AG04450 (cell line): ENCODE measurements around the gene CBFB. TPM values are rescaled to one million over a fixed set of nuclear protein-coding genes. Genes with fewer than 3 reads are reported as not detected.
A peak's percentile ranks its signal among the peaks of the same experiment; 100 is the strongest.

ENCODE experiments used
- CTCF ChIA-PET: fragments of 300-600, 350-600 bp; formaldehyde crosslinking; extraction: SDS; loops from one replicate; lab custom pipeline; 2022; ENCODE audit warnings: antibody characterized with exemption, inconsistent platforms; lab: Charles Lee
- POLR2A ChIA-PET: fragments of 350-600 bp; formaldehyde crosslinking; extraction: SDS; loops from one replicate; lab custom pipeline; 2021; ENCODE audit warnings: antibody characterized with exemption, inconsistent platforms; lab: Yijun Ruan, JAX
- DNase-seq: peaks from one replicate; pipeline ENCODE4 v3.0.0-alpha.2; 2011; ENCODE audit warnings: low read depth, low spot score
- H3K27ac ChIP-seq: one replicate; pipeline ENCODE4 v1.5.1; 2012; ENCODE audit warnings: low read depth, low read length, control low read depth
- H3K27me3 ChIP-seq: one replicate; pipeline ENCODE4 v1.6.0; 2012; ENCODE audit warnings: low read length; ENCODE audit not compliant: control insufficient read depth, insufficient read depth
- H3K4me3 ChIP-seq: 2 replicates; pipeline ENCODE4 v1.5.1; 2011; ENCODE audit warnings: mild to moderate bottlenecking, low read depth, low read length, control low read depth
- H3K9me3 ChIP-seq: 2 replicates; pipeline ENCODE4 v1.5.1; 2012; ENCODE audit warnings: low read length; ENCODE audit not compliant: control insufficient read depth, insufficient read depth
- polyA plus RNA-seq: library from polyadenylated mRNA; depleted of rRNA; stranded (reverse); fragments of >200 nt; gene quantifications from 2 replicates; pipeline ENCODE4 v1.2.3, GENCODE V29; 2011
- TF ChIP-seq, protein P1 (sequence below): IDR thresholded peaks from 2 replicates; pipeline ENCODE4 v1.5.1; 2011; ENCODE audit warnings: low read depth, low read length, control low read depth, inconsistent platforms

The CBFB gene
- polyA plus RNA-seq, 1 experiment: 46.1 TPM

DNA sequence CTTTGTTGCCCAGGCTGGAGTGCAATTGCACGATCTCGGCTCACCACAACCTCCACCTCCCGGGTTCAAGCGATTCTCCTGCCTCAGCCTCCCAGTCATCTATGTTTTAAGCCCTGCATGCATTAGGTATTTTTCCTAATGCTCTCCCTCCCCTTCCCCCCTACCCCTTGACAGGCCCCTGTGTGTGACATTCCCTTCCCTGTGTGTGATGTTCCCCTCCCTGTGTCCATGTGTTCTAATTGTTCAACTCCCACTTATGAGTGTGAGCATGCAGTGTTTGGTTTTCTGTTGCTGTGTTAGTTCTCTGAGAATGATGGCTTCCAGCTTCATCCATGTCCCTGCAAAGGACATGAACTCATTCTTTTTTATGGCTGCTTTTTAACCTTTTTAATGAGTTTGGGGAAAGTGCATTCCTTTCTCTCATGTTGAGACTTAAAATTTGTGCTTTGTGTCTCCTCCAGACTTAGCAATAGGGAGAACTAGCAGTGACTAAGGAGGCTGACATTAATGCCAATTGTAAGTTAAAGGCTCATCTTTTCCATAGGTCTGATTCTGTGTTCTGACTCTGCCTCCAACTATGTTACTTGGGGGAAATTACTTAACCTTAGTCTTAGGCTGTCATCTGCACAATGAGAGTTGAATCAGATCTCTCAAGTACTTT is 63.1 kb downstream of the CBFB start:
- DNase-seq: no peak
- TF ChIP-seq, protein P1, sequence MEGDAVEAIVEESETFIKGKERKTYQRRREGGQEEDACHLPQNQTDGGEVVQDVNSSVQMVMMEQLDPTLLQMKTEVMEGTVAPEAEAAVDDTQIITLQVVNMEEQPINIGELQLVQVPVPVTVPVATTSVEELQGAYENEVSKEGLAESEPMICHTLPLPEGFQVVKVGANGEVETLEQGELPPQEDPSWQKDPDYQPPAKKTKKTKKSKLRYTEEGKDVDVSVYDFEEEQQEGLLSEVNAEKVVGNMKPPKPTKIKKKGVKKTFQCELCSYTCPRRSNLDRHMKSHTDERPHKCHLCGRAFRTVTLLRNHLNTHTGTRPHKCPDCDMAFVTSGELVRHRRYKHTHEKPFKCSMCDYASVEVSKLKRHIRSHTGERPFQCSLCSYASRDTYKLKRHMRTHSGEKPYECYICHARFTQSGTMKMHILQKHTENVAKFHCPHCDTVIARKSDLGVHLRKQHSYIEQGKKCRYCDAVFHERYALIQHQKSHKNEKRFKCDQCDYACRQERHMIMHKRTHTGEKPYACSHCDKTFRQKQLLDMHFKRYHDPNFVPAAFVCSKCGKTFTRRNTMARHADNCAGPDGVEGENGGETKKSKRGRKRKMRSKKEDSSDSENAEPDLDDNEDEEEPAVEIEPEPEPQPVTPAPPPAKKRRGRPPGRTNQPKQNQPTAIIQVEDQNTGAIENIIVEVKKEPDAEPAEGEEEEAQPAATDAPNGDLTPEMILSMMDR: no peak
- ChIA-PET POLR2A (interaction anchor here (0.7 kb wide), 1 partner anchor 82 kb away, joined by 4 read pairs; no protein-coding TSS in a partner anchor), CTCF (no interaction called here)
- peak overlapping the region; percentile 47 for H3K27ac ChIP-seq
- H3K4me3 ChIP-seq: no peak overlapping the region
- no peaks in the 10 kb centered on the region for H3K9me3 ChIP-seq
- H3K27me3 ChIP-seq: no peaks in the 10 kb centered on the region

DNA sequence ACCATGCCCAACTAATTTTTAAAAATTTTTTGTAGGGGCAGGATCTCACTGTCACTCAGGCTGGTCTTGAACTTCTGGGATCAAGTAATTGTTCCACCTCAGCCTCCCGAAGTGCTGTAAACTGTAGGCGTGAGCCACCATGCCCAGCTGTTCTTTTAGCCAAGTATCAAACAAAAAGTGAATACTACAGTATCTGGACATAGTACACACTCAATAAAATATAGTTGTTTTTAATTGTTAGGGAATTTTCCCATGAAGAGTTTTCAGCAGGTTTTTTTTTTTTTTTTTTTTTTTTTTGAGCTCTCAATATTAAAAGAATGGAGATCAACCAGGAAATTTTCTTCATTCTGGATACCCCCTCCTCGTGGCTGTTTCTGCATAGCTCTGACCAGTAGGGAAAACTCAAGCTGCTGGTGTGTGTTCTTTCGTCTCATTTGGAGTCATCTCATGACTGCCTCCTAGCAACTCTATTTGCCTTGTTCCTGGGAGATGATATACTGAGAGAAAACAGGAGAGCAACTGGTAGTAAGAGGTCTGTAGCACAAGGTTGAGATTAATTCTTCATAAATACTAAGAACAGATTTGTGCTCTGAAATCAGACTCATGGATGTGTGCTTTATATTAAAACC is 64.3 kb downstream of the CBFB start:
- H3K27me3 ChIP-seq: no peaks in the 10 kb centered on the region
- no peak overlapping the region for H3K27ac ChIP-seq
- no peak for DNase-seq
- no peaks in the 10 kb centered on the region for H3K9me3 ChIP-seq
- TF ChIP-seq, protein P1: no peak
- H3K4me3 ChIP-seq: no peak overlapping the region
- POLR2A ChIA-PET: no interaction called here
- CTCF ChIA-PET: interaction anchor here (0.7 to 1.4 kb wide), 4 partner anchors 10 to 139 kb away, joined by 3 read pairs; no protein-coding TSS in a partner anchor

- TF ChIP-seq, protein P1: no peak
- no peak for DNase-seq
- Histone ChIP-seq H3K4me3 (no peak overlapping the region), H3K27me3 (no peaks in the 10 kb centered on the region), H3K27ac (no peak overlapping the region), H3K9me3 (no peaks in the 10 kb centered on the region)
- CTCF ChIA-PET: interaction anchor here (0.7 to 8.0 kb wide), 6 partner anchors 57 to 138 kb away, joined by 3 to 127 read pairs (median 9); no protein-coding TSS in a partner anchor
- POLR2A ChIA-PET: no interaction called here
Observed at GRCh38 chr16:67098599-67098998, 69.7 kb downstream of the CBFB start.

- DNase-seq: no peak
- POLR2A ChIA-PET: interaction anchor here (1.0 kb wide), 1 partner anchor 83 kb away, joined by 3 read pairs; no protein-coding TSS in a partner anchor
Observed at GRCh38 chr16:67100569-67101310, 71.8 kb downstream of the CBFB start.

More at GRCh38 chr16:67100569-67101310, 71.8 kb downstream of the CBFB start:
- CTCF ChIA-PET: interaction anchor here (0.6 to 8.0 kb wide), 33 partner anchors 15 to 449 kb away, joined by 3 to 127 read pairs (median 4); partner anchors contain the start of gene CES3
- H3K4me3 ChIP-seq: no peak overlapping the region
- H3K27ac ChIP-seq: no peak overlapping the region
- H3K9me3 ChIP-seq: no peaks in the 10 kb centered on the region
- TF ChIP-seq, protein P1: peak; percentile 52
- no peaks in the 10 kb centered on the region for H3K27me3 ChIP-seq
